ENCODE data around the gene PIR. TPM values are rescaled to one million over a fixed set of nuclear protein-coding genes. Genes with fewer than 3 reads are reported as not detected.

The PIR gene
- total RNA-seq (not detected), total RNA-seq (0.08 to 1.3 reads per million in 2 donors)

- DNase-seq (peak; percentile 4 to 12 (median 7)), ATAC-seq (peak; percentile 78)
- Mint-ChIP-seq H3K27me3 (peaks cover 6% of the 10 kb centered on the region), H3K36me3 (ENCODE audit: low read depth) (no peaks in the 10 kb centered on the region), H3K4me1 (peaks cover 13% of the 10 kb centered on the region), H3K4me3 (peak within 1 kb of the TSS; percentile 85), H3K27ac (peak within 1 kb of the TSS; percentile 27)
- no peaks in the 10 kb centered on the region for H3K9me3 ChIP-seq (ENCODE audit: control insufficient read depth, low read length, poor library complexity, severe bottlenecking)
Observed at GRCh38 chrX:15493118-15493962, at the start of gene PIR. Gene PIR, minus strand, starts transcription at chrX:15493333. Its CDS starts 2,076 bp downstream, at chrX:15491257.

DNA sequence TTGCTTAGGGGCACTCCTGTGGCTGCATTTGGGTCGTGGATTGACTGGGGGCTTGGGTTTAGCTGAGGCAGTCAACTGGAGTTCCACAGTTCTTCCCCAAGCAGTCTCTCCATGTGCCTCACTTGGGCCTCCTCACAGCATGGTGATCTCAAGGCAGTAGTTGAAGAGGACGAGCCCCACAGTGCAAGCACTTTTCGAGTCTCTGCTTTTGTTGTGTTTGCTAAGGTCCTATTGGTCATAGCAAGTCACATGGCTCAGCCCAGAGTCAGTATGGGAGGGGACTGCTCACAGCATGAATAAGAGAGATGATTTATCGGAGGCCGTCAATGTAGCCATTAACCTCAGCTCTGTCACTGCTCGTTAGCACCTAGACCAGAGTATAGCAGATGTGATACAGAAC, 37.2 kb upstream of the PIR start:
- no peak for DNase-seq
- ATAC-seq: no peak
- H3K9me3 ChIP-seq (ENCODE audit: control insufficient read depth, low read length, poor library complexity, severe bottlenecking): no peaks in the 10 kb centered on the region
- no peaks in the 10 kb centered on the region for H3K36me3 Mint-ChIP-seq (ENCODE audit: low read depth)
- no peak overlapping the region for H3K27ac Mint-ChIP-seq
- no peak overlapping the region for H3K4me3 Mint-ChIP-seq
- H3K4me1 Mint-ChIP-seq: no peaks in the 10 kb centered on the region
- no peaks in the 10 kb centered on the region for H3K27me3 Mint-ChIP-seq

DNA sequence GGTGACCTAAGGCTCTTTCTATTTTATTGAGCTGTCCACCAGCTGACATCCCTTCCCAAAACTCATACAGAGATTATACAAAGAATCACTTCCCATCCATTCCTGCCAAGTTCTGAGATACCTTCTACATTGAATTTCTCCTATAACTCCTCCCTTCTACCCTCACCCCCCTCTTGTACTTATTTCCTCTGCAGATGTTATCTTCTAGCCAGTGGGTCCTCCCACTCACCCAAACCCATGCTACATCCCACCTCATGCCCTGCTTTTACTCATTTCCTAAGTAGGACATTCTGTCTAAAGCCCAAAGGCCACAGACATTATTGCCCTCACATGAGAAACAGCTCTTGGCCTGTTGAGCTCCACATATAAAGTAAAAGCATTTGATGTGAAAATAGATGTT, 36.0 kb upstream of the PIR start:
- no peak for ATAC-seq
- no peaks in the 10 kb centered on the region for H3K36me3 Mint-ChIP-seq (ENCODE audit: low read depth)
- H3K27ac Mint-ChIP-seq: no peak overlapping the region
- H3K4me1 Mint-ChIP-seq: no peaks in the 10 kb centered on the region
- no peaks in the 10 kb centered on the region for H3K27me3 Mint-ChIP-seq
- no peak for DNase-seq
- H3K9me3 ChIP-seq (ENCODE audit: control insufficient read depth, low read length, poor library complexity, severe bottlenecking): no peaks in the 10 kb centered on the region
- H3K4me3 Mint-ChIP-seq: no peak overlapping the region

GRCh38 chrX:15525664-15526416, 32.7 kb upstream of the PIR start:
- no peaks in the 10 kb centered on the region for H3K4me1 Mint-ChIP-seq
- H3K36me3 Mint-ChIP-seq (ENCODE audit: low read depth): no peaks in the 10 kb centered on the region
- no peak for DNase-seq
- no peak for ATAC-seq
- peaks cover 14% of the 10 kb centered on the region for H3K27me3 Mint-ChIP-seq
- no peak overlapping the region for H3K4me3 Mint-ChIP-seq
- H3K9me3 ChIP-seq (ENCODE audit: control insufficient read depth, low read length, poor library complexity, severe bottlenecking): no peaks in the 10 kb centered on the region
- no peak overlapping the region for H3K27ac Mint-ChIP-seq

DNA sequence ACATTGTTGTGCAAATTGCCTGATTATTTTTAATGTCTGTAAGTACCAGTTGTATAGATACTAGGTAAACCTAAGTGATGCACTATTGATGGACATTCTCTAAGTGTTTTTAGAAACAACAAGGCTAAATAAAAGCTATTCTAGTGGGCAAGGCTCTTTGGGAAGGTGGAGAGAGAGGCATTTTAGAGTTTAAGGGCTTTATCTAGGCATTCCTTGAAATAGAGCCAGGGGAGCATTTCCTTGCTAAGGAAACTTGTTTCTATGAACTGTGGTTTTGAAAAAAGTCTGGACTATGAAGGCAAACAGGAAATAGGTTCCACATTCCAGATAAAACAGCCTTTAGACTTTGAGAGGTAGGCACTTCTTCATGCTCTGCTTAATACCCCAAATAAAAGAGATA, 31.3 kb upstream of the PIR start:
- H3K9me3 ChIP-seq (ENCODE audit: control insufficient read depth, low read length, poor library complexity, severe bottlenecking): no peaks in the 10 kb centered on the region
- H3K4me3 Mint-ChIP-seq: no peak overlapping the region
- no peaks in the 10 kb centered on the region for H3K36me3 Mint-ChIP-seq (ENCODE audit: low read depth)
- DNase-seq (no peak), ATAC-seq (no peak)
- H3K27ac Mint-ChIP-seq: no peak overlapping the region
- H3K27me3 Mint-ChIP-seq: peaks cover 14% of the 10 kb centered on the region
- H3K4me1 Mint-ChIP-seq: no peaks in the 10 kb centered on the region

GRCh38 chrX:15523088-15523487, 30.0 kb upstream of the PIR start:
- no peaks in the 10 kb centered on the region for H3K36me3 Mint-ChIP-seq (ENCODE audit: low read depth)
- no peak for DNase-seq
- no peaks in the 10 kb centered on the region for H3K4me1 Mint-ChIP-seq
- no peaks in the 10 kb centered on the region for H3K9me3 ChIP-seq (ENCODE audit: control insufficient read depth, low read length, poor library complexity, severe bottlenecking)
- no peak overlapping the region for H3K27ac Mint-ChIP-seq
- H3K4me3 Mint-ChIP-seq: no peak overlapping the region
- H3K27me3 Mint-ChIP-seq: peaks cover 14% of the 10 kb centered on the region
- no peak for ATAC-seq

- no peaks in the 10 kb centered on the region for H3K9me3 ChIP-seq (ENCODE audit: control insufficient read depth, low read length, poor library complexity, severe bottlenecking)
- Mint-ChIP-seq H3K4me3 (no peak overlapping the region), H3K27ac (no peak overlapping the region), H3K36me3 (ENCODE audit: low read depth) (no peaks in the 10 kb centered on the region), H3K4me1 (no peaks in the 10 kb centered on the region), H3K27me3 (peaks cover 14% of the 10 kb centered on the region)
- no peak for ATAC-seq
- no peak for DNase-seq
Observed at GRCh38 chrX:15522464-15522863, 29.3 kb upstream of the PIR start.

DNA sequence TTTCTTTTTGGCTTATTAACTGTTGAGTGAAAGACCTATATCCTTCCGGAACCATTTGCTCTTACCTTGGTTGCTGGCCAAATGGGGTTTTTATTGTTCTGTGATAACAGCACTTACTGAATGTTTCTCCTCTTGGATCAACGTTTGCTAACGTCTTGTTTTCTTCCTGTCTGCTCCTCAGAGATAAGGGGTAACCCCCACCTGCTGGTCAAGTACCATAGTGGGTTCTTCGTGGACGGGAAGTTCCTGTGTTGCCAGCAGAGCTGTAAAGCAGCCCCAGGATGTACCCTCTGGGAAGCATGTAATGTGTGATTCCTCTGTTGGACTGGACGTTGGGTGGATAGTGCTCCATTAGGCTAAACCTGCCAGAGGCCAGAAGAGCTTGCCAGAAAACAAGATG, 22.8 kb upstream of the PIR start:
- ATAC-seq (no peak), DNase-seq (no peak)
- no peak overlapping the region for H3K4me3 Mint-ChIP-seq
- H3K9me3 ChIP-seq (ENCODE audit: control insufficient read depth, low read length, poor library complexity, severe bottlenecking): no peaks in the 10 kb centered on the region
- no peak overlapping the region for H3K27ac Mint-ChIP-seq
- no peaks in the 10 kb centered on the region for H3K4me1 Mint-ChIP-seq
- no peaks in the 10 kb centered on the region for H3K36me3 Mint-ChIP-seq (ENCODE audit: low read depth)
- no peaks in the 10 kb centered on the region for H3K27me3 Mint-ChIP-seq

DNA sequence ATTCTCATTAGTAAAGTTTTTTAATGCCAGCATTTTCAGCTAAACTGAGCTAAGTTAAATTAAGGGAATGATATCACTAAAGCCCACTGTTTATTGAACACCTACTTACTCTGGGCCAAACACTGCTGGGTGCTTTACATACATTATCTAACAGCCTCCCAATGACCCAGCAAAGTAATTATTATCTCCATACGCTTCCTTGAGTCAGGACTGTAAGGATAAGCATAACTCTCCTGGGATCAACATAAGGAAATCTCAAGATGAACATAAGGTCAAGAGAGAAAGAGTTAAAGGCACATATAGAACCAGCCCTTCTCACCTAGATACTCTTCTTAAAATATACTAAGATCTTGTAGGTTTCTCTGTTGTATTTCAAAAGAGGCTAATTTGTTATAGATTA, 21.1 kb upstream of the PIR start:
- Mint-ChIP-seq H3K4me3 (no peak overlapping the region), H3K36me3 (ENCODE audit: low read depth) (no peaks in the 10 kb centered on the region), H3K27me3 (no peaks in the 10 kb centered on the region), H3K4me1 (no peaks in the 10 kb centered on the region), H3K27ac (no peak overlapping the region)
- no peak for ATAC-seq
- no peaks in the 10 kb centered on the region for H3K9me3 ChIP-seq (ENCODE audit: control insufficient read depth, low read length, poor library complexity, severe bottlenecking)
- no peak for DNase-seq

DNA sequence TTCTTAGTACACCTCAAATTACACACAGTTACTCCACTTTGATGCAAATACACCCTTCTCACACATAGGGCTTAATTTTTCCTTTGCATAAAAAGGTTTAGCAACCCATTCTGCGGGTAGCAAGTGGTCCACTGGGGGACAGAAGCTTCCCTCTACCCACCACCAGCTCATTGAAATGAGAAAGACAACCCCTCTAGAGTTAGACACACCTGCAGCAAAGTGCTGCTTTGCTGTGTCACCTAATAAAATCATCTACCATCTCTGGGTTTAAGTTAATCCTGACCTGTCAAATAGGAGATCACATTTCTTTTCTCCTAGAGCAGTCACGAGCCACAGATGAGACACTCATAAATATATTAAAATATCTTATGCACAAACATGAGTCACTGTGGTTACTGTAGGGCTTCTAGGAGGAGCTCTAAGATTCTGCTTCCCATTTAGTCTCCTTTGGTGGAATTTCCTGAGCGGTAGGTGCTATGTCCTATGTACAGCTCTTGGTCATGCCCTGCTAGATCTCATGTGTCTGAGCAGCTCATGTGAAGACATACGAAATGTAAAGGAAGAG, 19.4 kb upstream of the PIR start:
- no peak overlapping the region for H3K4me3 Mint-ChIP-seq

GRCh38 chrX:15511563-15511962, 18.4 kb upstream of the PIR start:
- Mint-ChIP-seq H3K27me3 (no peaks in the 10 kb centered on the region), H3K36me3 (ENCODE audit: low read depth) (no peaks in the 10 kb centered on the region), H3K4me1 (no peaks in the 10 kb centered on the region), H3K4me3 (no peak overlapping the region), H3K27ac (no peak overlapping the region)
- DNase-seq (no peak), ATAC-seq (no peak)
- no peaks in the 10 kb centered on the region for H3K9me3 ChIP-seq (ENCODE audit: control insufficient read depth, low read length, poor library complexity, severe bottlenecking)

More for the DNA sequence above, 19.4 kb upstream of the PIR start:
- Mint-ChIP-seq H3K4me1 (no peaks in the 10 kb centered on the region), H3K27me3 (no peaks in the 10 kb centered on the region), H3K27ac (no peak overlapping the region), H3K36me3 (ENCODE audit: low read depth) (no peaks in the 10 kb centered on the region)
- H3K9me3 ChIP-seq (ENCODE audit: control insufficient read depth, low read length, poor library complexity, severe bottlenecking): no peaks in the 10 kb centered on the region
- DNase-seq (no peak), ATAC-seq (no peak)

DNA sequence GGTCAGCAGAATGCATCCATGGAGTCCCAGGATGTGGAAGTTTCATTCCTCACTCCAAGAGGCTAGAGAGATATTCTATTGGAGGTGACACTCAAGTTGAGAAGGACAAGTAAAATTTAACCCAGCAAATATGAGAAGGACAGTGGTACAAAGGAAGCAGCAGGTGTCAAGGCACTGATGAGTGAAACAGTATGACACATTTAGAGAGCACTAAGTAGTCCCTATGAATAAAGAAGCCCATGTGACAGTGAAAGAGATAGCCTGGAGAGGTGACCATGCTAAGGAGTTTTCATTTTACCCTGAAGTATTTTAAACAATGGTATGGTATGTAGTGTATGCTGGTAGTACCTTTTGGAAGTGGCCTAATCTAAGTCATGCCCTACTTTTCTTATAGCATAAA, 16.7 kb upstream of the PIR start:
- ATAC-seq (no peak), DNase-seq (no peak)
- H3K27me3 Mint-ChIP-seq: peaks cover 2% of the 10 kb centered on the region
- no peak overlapping the region for H3K27ac Mint-ChIP-seq
- no peak overlapping the region for H3K4me3 Mint-ChIP-seq
- no peaks in the 10 kb centered on the region for H3K4me1 Mint-ChIP-seq
- no peaks in the 10 kb centered on the region for H3K9me3 ChIP-seq (ENCODE audit: control insufficient read depth, low read length, poor library complexity, severe bottlenecking)
- H3K36me3 Mint-ChIP-seq (ENCODE audit: low read depth): no peaks in the 10 kb centered on the region

- Mint-ChIP-seq H3K27me3 (peaks cover 9% of the 10 kb centered on the region), H3K27ac (no peak overlapping the region), H3K36me3 (ENCODE audit: low read depth) (no peaks in the 10 kb centered on the region), H3K4me3 (no peak overlapping the region), H3K4me1 (no peaks in the 10 kb centered on the region)
- no peak for DNase-seq
- H3K9me3 ChIP-seq (ENCODE audit: control insufficient read depth, low read length, poor library complexity, severe bottlenecking): no peaks in the 10 kb centered on the region
- ATAC-seq: no peak
Observed at GRCh38 chrX:15507005-15507404, 13.9 kb upstream of the PIR start.

Measured in T-helper 17 cell (primary cell).